Renal pelvis (tissue), 12 donors: Measurements from ENCODE around the gene ROMO1. TPM values are rescaled to one million over a fixed set of nuclear protein-coding genes. Genes with fewer than 3 reads are reported as not detected.

Source experiments
- DNase-seq: peaks from one replicate; pipeline ENCODE4 v3.0.0-alpha.2; 2013
- long read RNA-seq, 16 experiments: transcript quantifications; one replicate each; lab custom pipeline, GENCODE V29; 2026
- polyA plus RNA-seq, 3 donors: library from polyadenylated mRNA; unstranded; fragments of 120-200 nt; gene quantifications; one replicate each; pipeline ENCODE4 v1.2.1, GENCODE V29; 2013; ENCODE audit not compliant: insufficient read length in 3 of 3

Gene ROMO1
- 100 to 1,000 TPM in 1 of 3 donors, 10 to 100 TPM in 2; 76.5 to 100 (median 91.1) TPM for polyA plus RNA-seq
- long read RNA-seq, donor 1, transcript ROMO1-203 (3 exons, 422 nt) = major isoform, 114 of 219 reads
- long read RNA-seq, donor 1, transcript ROMO1-201 (2 exons, 496 nt) = minor isoform, 35 of 219 reads
- long read RNA-seq, donor 1, transcript ROMO1-204 (3 exons, 498 nt) = minor isoform, 59 of 219 reads
- long read RNA-seq, donor 1, partial matches to known transcripts = 0 of 219 reads
- long read RNA-seq, donor 1, other reads (novel, unspliced or antisense) = 11 of 219 reads
- long read RNA-seq, donor 2, transcript ROMO1-204 (3 exons, 498 nt) = minor isoform, 48 of 666 reads
- long read RNA-seq, donor 2, transcript ROMO1-201 (2 exons, 496 nt) = minor isoform, 38 of 666 reads
- long read RNA-seq, donor 2, transcript ROMO1-203 (3 exons, 422 nt) = major isoform, 85 of 666 reads
- long read RNA-seq, donor 2, partial matches to known transcripts = 417 of 666 reads
- long read RNA-seq, donor 2, other reads (novel, unspliced or antisense) = 76 of 666 reads
- long read RNA-seq, donor 3, transcript ROMO1-201 (2 exons, 496 nt) = minor isoform, 34 of 434 reads
- long read RNA-seq, donor 3, transcript ROMO1-203 (3 exons, 422 nt) = major isoform, 66 of 434 reads
- long read RNA-seq, donor 3, transcript ROMO1-204 (3 exons, 498 nt) = minor isoform, 49 of 434 reads
- long read RNA-seq, donor 3, partial matches to known transcripts = 226 of 434 reads
- long read RNA-seq, donor 3, other reads (novel, unspliced or antisense) = 59 of 434 reads
- long read RNA-seq, donor 4, transcript ROMO1-204 (3 exons, 498 nt) = minor isoform, 82 of 291 reads
- long read RNA-seq, donor 4, transcript ROMO1-201 (2 exons, 496 nt) = minor isoform, 75 of 291 reads
- long read RNA-seq, donor 4, transcript ROMO1-203 (3 exons, 422 nt) = major isoform, 133 of 291 reads
- long read RNA-seq, donor 4, partial matches to known transcripts = 0 of 291 reads
- long read RNA-seq, donor 4, other reads (novel, unspliced or antisense) = 0 of 291 reads
- long read RNA-seq, donor 5, transcript ROMO1-201 (2 exons, 496 nt) = minor isoform, 30 of 429 reads
- long read RNA-seq, donor 5, transcript ROMO1-203 (3 exons, 422 nt) = major isoform, 76 of 429 reads
- long read RNA-seq, donor 5, transcript ROMO1-204 (3 exons, 498 nt) = minor isoform, 46 of 429 reads
- long read RNA-seq, donor 5, partial matches to known transcripts = 249 of 429 reads
- long read RNA-seq, donor 5, other reads (novel, unspliced or antisense) = 28 of 429 reads
- long read RNA-seq, donor 6, transcript ROMO1-203 (3 exons, 422 nt) = major isoform, 101 of 198 reads
- long read RNA-seq, donor 6, transcript ROMO1-204 (3 exons, 498 nt) = minor isoform, 45 of 198 reads
- long read RNA-seq, donor 6, transcript ROMO1-201 (2 exons, 496 nt) = minor isoform, 45 of 198 reads
- long read RNA-seq, donor 6, partial matches to known transcripts = 6 of 198 reads
- long read RNA-seq, donor 6, other reads (novel, unspliced or antisense) = 0 of 198 reads
- long read RNA-seq, donor 7, transcript ROMO1-203 (3 exons, 422 nt) = major isoform, 151 of 326 reads
- long read RNA-seq, donor 7, transcript ROMO1-201 (2 exons, 496 nt) = minor isoform, 74 of 326 reads
- long read RNA-seq, donor 7, transcript ROMO1-204 (3 exons, 498 nt) = minor isoform, 93 of 326 reads
- long read RNA-seq, donor 7, partial matches to known transcripts = 8 of 326 reads
- long read RNA-seq, donor 7, other reads (novel, unspliced or antisense) = 0 of 326 reads
- long read RNA-seq, donor 8, transcript ROMO1-201 (2 exons, 496 nt) = minor isoform, 12 of 155 reads
- long read RNA-seq, donor 8, transcript ROMO1-204 (3 exons, 498 nt) = minor isoform, 18 of 155 reads
- long read RNA-seq, donor 8, transcript ROMO1-203 (3 exons, 422 nt) = major isoform, 29 of 155 reads
- long read RNA-seq, donor 8, partial matches to known transcripts = 73 of 155 reads
- long read RNA-seq, donor 8, other reads (novel, unspliced or antisense) = 23 of 155 reads
- long read RNA-seq, donor 9, transcript ROMO1-204 (3 exons, 498 nt) = minor isoform, 73 of 223 reads
- long read RNA-seq, donor 9, transcript ROMO1-203 (3 exons, 422 nt) = major isoform, 93 of 223 reads
- long read RNA-seq, donor 9, transcript ROMO1-201 (2 exons, 496 nt) = minor isoform, 57 of 223 reads
- long read RNA-seq, donor 9, partial matches to known transcripts = 0 of 223 reads
- long read RNA-seq, donor 9, other reads (novel, unspliced or antisense) = 0 of 223 reads
- long read RNA-seq, donor 10, transcript ROMO1-201 (2 exons, 496 nt) = minor isoform, 39 of 176 reads
- long read RNA-seq, donor 10, transcript ROMO1-203 (3 exons, 422 nt) = major isoform, 93 of 176 reads
- long read RNA-seq, donor 10, transcript ROMO1-204 (3 exons, 498 nt) = minor isoform, 43 of 176 reads
- long read RNA-seq, donor 10, partial matches to known transcripts = 0 of 176 reads
- long read RNA-seq, donor 10, other reads (novel, unspliced or antisense) = 0 of 176 reads
- long read RNA-seq, donor 11, transcript ROMO1-203 (3 exons, 422 nt) = major isoform, 74 of 145 reads
- long read RNA-seq, donor 11, transcript ROMO1-201 (2 exons, 496 nt) = minor isoform, 26 of 145 reads
- long read RNA-seq, donor 11, transcript ROMO1-204 (3 exons, 498 nt) = minor isoform, 44 of 145 reads
- long read RNA-seq, donor 11, partial matches to known transcripts = 0 of 145 reads
- long read RNA-seq, donor 11, other reads (novel, unspliced or antisense) = 0 of 145 reads
- long read RNA-seq, donor 12, transcript ROMO1-201 (2 exons, 496 nt) = minor isoform, 60 of 1,160 reads
- long read RNA-seq, donor 12, transcript ROMO1-204 (3 exons, 498 nt) = minor isoform, 77 of 1,160 reads
- long read RNA-seq, donor 12, transcript ROMO1-203 (3 exons, 422 nt) = major isoform, 131 of 1,160 reads
- long read RNA-seq, donor 12, partial matches to known transcripts = 719 of 1,160 reads
- long read RNA-seq, donor 12, other reads (novel, unspliced or antisense) = 171 of 1,160 reads
- long read RNA-seq, donor 13, transcript ROMO1-201 (2 exons, 496 nt) = minor isoform, 35 of 148 reads
- long read RNA-seq, donor 13, transcript ROMO1-203 (3 exons, 422 nt) = major isoform, 71 of 148 reads
- long read RNA-seq, donor 13, transcript ROMO1-204 (3 exons, 498 nt) = minor isoform, 42 of 148 reads
- long read RNA-seq, donor 13, partial matches to known transcripts = 0 of 148 reads
- long read RNA-seq, donor 13, other reads (novel, unspliced or antisense) = 0 of 148 reads
- long read RNA-seq, donor 14, transcript ROMO1-203 (3 exons, 422 nt) = major isoform, 200 of 366 reads
- long read RNA-seq, donor 14, transcript ROMO1-201 (2 exons, 496 nt) = minor isoform, 78 of 366 reads
- long read RNA-seq, donor 14, transcript ROMO1-204 (3 exons, 498 nt) = minor isoform, 82 of 366 reads
- long read RNA-seq, donor 14, partial matches to known transcripts = 0 of 366 reads
- long read RNA-seq, donor 14, other reads (novel, unspliced or antisense) = 5 of 366 reads
- long read RNA-seq, donor 15, transcript ROMO1-203 (3 exons, 422 nt) = major isoform, 105 of 217 reads
- long read RNA-seq, donor 15, transcript ROMO1-204 (3 exons, 498 nt) = minor isoform, 63 of 217 reads
- long read RNA-seq, donor 15, transcript ROMO1-201 (2 exons, 496 nt) = minor isoform, 49 of 217 reads
- long read RNA-seq, donor 15, partial matches to known transcripts = 0 of 217 reads
- long read RNA-seq, donor 15, other reads (novel, unspliced or antisense) = 0 of 217 reads
- long read RNA-seq, donor 16, transcript ROMO1-204 (3 exons, 498 nt) = minor isoform, 66 of 235 reads
- long read RNA-seq, donor 16, transcript ROMO1-201 (2 exons, 496 nt) = minor isoform, 63 of 235 reads
- long read RNA-seq, donor 16, transcript ROMO1-203 (3 exons, 422 nt) = major isoform, 105 of 235 reads
- long read RNA-seq, donor 16, partial matches to known transcripts = 0 of 235 reads
- long read RNA-seq, donor 16, other reads (novel, unspliced or antisense) = 0 of 235 reads

GRCh38 chr20:35699127-35699956 lies at the start of gene ROMO1, which contains the start of gene NFS1:
Gene ROMO1 (plus strand): TSS chr20:35699405. CDS start chr20:35699633, 228 bp downstream.
Gene NFS1 (minus strand): TSS chr20:35699352. CDS start chr20:35699288, 64 bp downstream.
- peak; percentile 90 for DNase-seq

GRCh38 chr20:35650632-35651031 lies 48.6 kb upstream of the ROMO1 start:
- no peak for DNase-seq

- no peak for DNase-seq
Observed at GRCh38 chr20:35651958-35652357, 47.2 kb upstream of the ROMO1 start.

- DNase-seq = no peak
Observed at GRCh38 chr20:35652641-35653429, 46.4 kb upstream of the ROMO1 start.

- DNase-seq = no peak
Observed at GRCh38 chr20:35653430-35653734, 45.8 kb upstream of the ROMO1 start.

GRCh38 chr20:35653893-35654292 lies 45.3 kb upstream of the ROMO1 start:
- DNase-seq = no peak

- DNase-seq = no peak
Observed at GRCh38 chr20:35654415-35654814, 44.8 kb upstream of the ROMO1 start.

GRCh38 chr20:35657271-35657670 lies 41.9 kb upstream of the ROMO1 start:
- no peak for DNase-seq

GRCh38 chr20:35660122-35660937 lies 38.9 kb upstream of the ROMO1 start:
- DNase-seq = no peak

- no peak for DNase-seq
Observed at GRCh38 chr20:35661053-35661452, 38.2 kb upstream of the ROMO1 start.

- DNase-seq = no peak
Observed at GRCh38 chr20:35661908-35662307, 37.3 kb upstream of the ROMO1 start.

- no peak for DNase-seq
Observed at GRCh38 chr20:35662551-35662950, 36.7 kb upstream of the ROMO1 start.
